Kidney tubule cell (primary cell): ENCODE results near the gene GRIK1.
A peak's percentile ranks its signal among the peaks of the same experiment; 100 is the strongest.

Experiments used
- DNase-seq: peaks from one replicate; pipeline ENCODE4 v3.0.0-alpha.2; 2018; ENCODE audit warnings: low spot score

The GRIK1 gene

GRCh38 chr21:29718081-29718815 lies 221.5 kb downstream of the GRIK1 start:
- peak; percentile 89 for DNase-seq

- no peak for DNase-seq
These were observed 222.1 kb downstream of the GRIK1 start for GRCh38 chr21:29717659-29718058.

GRCh38 chr21:29716753-29717152 lies 223.0 kb downstream of the GRIK1 start:
- no peak for DNase-seq

GRCh38 chr21:29715089-29715488 lies 224.7 kb downstream of the GRIK1 start:
- DNase-seq = no peak

- DNase-seq = no peak
These were observed 227.0 kb downstream of the GRIK1 start for GRCh38 chr21:29712818-29713217.

- no peak for DNase-seq
These were observed 228.6 kb downstream of the GRIK1 start for GRCh38 chr21:29711236-29711635.

GRCh38 chr21:29710498-29710897 lies 229.3 kb downstream of the GRIK1 start:
- no peak for DNase-seq

- DNase-seq = no peak
These were observed 231.4 kb downstream of the GRIK1 start for GRCh38 chr21:29708401-29708800.

- no peak for DNase-seq
These were observed 235.1 kb downstream of the GRIK1 start for GRCh38 chr21:29704719-29705118.

- DNase-seq = no peak
These were observed 238.1 kb downstream of the GRIK1 start for GRCh38 chr21:29701676-29702075.

- peak; percentile 10 for DNase-seq
These were observed 242.1 kb downstream of the GRIK1 start for GRCh38 chr21:29697555-29698193.

- DNase-seq = no peak
These were observed 242.9 kb downstream of the GRIK1 start for GRCh38 chr21:29696937-29697336.

GRCh38 chr21:29691616-29692491 lies 247.9 kb downstream of the GRIK1 start:
- no peak for DNase-seq

GRCh38 chr21:29689753-29690152 lies 250.0 kb downstream of the GRIK1 start:
- DNase-seq = no peak

GRCh38 chr21:29684106-29684505 lies 255.7 kb downstream of the GRIK1 start:
- DNase-seq = no peak

- DNase-seq = no peak
These were observed 257.0 kb downstream of the GRIK1 start for GRCh38 chr21:29682800-29683199.

GRCh38 chr21:29680273-29680672 lies 259.5 kb downstream of the GRIK1 start:
- no peak for DNase-seq

GRCh38 chr21:29678626-29679025 lies 261.2 kb downstream of the GRIK1 start:
- DNase-seq = peak; percentile 41

- no peak for DNase-seq
These were observed 262.5 kb downstream of the GRIK1 start for GRCh38 chr21:29677326-29677725.

GRCh38 chr21:29676395-29676794 lies 263.4 kb downstream of the GRIK1 start:
- DNase-seq = no peak

- DNase-seq = no peak
These were observed 264.3 kb downstream of the GRIK1 start for GRCh38 chr21:29675451-29675850.

- no peak for DNase-seq
These were observed 265.5 kb downstream of the GRIK1 start for GRCh38 chr21:29674343-29674742.

- DNase-seq = no peak
These were observed 266.6 kb downstream of the GRIK1 start for GRCh38 chr21:29673096-29673610.
